Measurements from ENCODE around the gene ANKRD65.

GRCh38 chr1:1427820-1428148 lies 6.7 kb upstream of the ANKRD65 start:
- TF ChIP-seq CTCF (IDR thresholded peaks at IDR 0.05) (no peak), POLR2A (IDR thresholded peaks at IDR 0.05) (no peak)

Measured in body of pancreas (tissue), 4 donors.